K562 (cell line): ENCODE measurements around the gene AACS. TPM values are rescaled to one million over a fixed set of nuclear protein-coding genes. Genes with fewer than 3 reads are reported as not detected.
"Not testable (repeated sequence)": the region's sequence is repeated elsewhere in the genome, so short reads cannot be mapped to it uniquely, and the experiment has no call there.

Experiments
- ATAC-seq: fragments of 200-7000 bp; cut with Tn5 transposase; 3 replicates; pipeline ENCODE4 v1.9.1; 2020; ENCODE audit warnings: moderate library complexity
- BruUV-seq: library from RNA; stranded (reverse); fragments of 400-500 nt; replicated peaks from 2 replicates; lab custom pipeline; 2021; lab: Mats Ljungman, UMichigan
- CTCF ChIA-PET: fragments of 300-600 bp; formaldehyde crosslinking; extraction: SDS; loops from one replicate; lab custom pipeline; 2021; ENCODE audit warnings: low intra/inter-chr PET ratio; lab: Yijun Ruan, JAX
- POLR2A ChIA-PET: fragments of 300-600, 350-650 bp; sonication (Branson Sonifier 250); formaldehyde crosslinking; extraction: SDS; loops from one replicate; lab custom pipeline; 2021; ENCODE audit warnings: antibody characterized with exemption, inconsistent platforms; lab: Yijun Ruan, JAX
- DNase-seq, 4 experiments: peaks; one replicate each; pipeline versions ENCODE4 v3.0.0 to v3.0.0-alpha.2; 2011 to 2018; ENCODE audit warnings: low spot score in 3 of 4, mixed read lengths in 3 of 4; ENCODE audit errors: extremely low read depth in 1 of 4
- FAIRE-seq: peaks from 2 replicates; lab custom pipeline; 2011; peaks lifted over from hg19 to GRCh38; lab: Jason Lieb, UNC
- H2AFZ ChIP-seq: 2 replicates; pipeline ENCODE4 v1.6.0; 2011; ENCODE audit warnings: low read depth, low read length, control low read depth, inconsistent platforms
- H3K27ac ChIP-seq: fragments of 200-600 bp; 3 replicates; pipeline ENCODE4 v1.8.0; 2011; ENCODE audit warnings: low read depth, mild to moderate bottlenecking, control low read depth, inconsistent platforms, low read length, moderate library complexity, mixed read lengths; ENCODE audit errors: extremely low read depth
- H3K27me3 ChIP-seq, 2 experiments: fragments of 300-600 bp in 1 of 2; 2 replicates in 1 of 2; 3 replicates in 1 of 2; pipeline versions ENCODE4 v1.6.0 to v1.8.0; 2011; ENCODE audit warnings: inconsistent platforms in 2 of 2, low read length in 2 of 2, mild to moderate bottlenecking in 1 of 2, mixed read lengths in 1 of 2, moderate library complexity in 1 of 2; ENCODE audit not compliant: control insufficient read depth in 2 of 2, insufficient read depth in 2 of 2
- H3K36me3 ChIP-seq: fragments of 300-600 bp; 3 replicates; pipeline ENCODE4 v1.8.0; 2011; ENCODE audit warnings: mild to moderate bottlenecking, low read length, inconsistent platforms; ENCODE audit not compliant: control insufficient read depth, insufficient read depth
- H3K4me1 ChIP-seq, 2 experiments: fragments of 200-600 bp in 1 of 2; replicated peaks in 1 of 2; 2 replicates in 1 of 2; 3 replicates in 1 of 2; pipeline versions ENCODE4 v1.5.1 to v1.8.0; 2011; ENCODE audit warnings: inconsistent platforms in 2 of 2, low read length in 2 of 2, mild to moderate bottlenecking in 1 of 2, mixed read lengths in 1 of 2, moderate library complexity in 1 of 2; ENCODE audit not compliant: control insufficient read depth in 2 of 2, insufficient read depth in 2 of 2
- H3K4me2 ChIP-seq: 2 replicates; pipeline ENCODE4 v1.6.1; 2011; ENCODE audit warnings: low read length, control low read depth, inconsistent platforms, mixed read lengths; ENCODE audit not compliant: insufficient read depth
- H3K4me3 ChIP-seq: fragments of 200-600 bp; sonication (generic), shearing (Covaris generic); 2 replicates; pipeline ENCODE4 v1.5.1; 2016; ENCODE audit warnings: control low read depth, inconsistent platforms
- H3K79me2 ChIP-seq: fragments of 200-600 bp; 3 replicates; pipeline ENCODE4 v1.8.0; 2011; ENCODE audit warnings: low read length, inconsistent platforms; ENCODE audit not compliant: control insufficient read depth, insufficient read depth
- H3K9ac ChIP-seq, 2 experiments: 2 replicates each; pipeline versions ENCODE4 v1.6.0 to v1.6.1; 2011; ENCODE audit warnings: low read depth in 2 of 2, low read length in 2 of 2, control low read depth in 1 of 2, inconsistent platforms in 1 of 2, mild to moderate bottlenecking in 1 of 2, mixed read lengths in 1 of 2; ENCODE audit not compliant: insufficient read depth in 1 of 2
- H3K9me1 ChIP-seq: one replicate; pipeline ENCODE4 v1.6.0; 2011; ENCODE audit warnings: inconsistent platforms, mild to moderate bottlenecking, low read length, moderate library complexity; ENCODE audit not compliant: control insufficient read depth, insufficient read depth
- H3K9me3 ChIP-seq: replicated peaks from 2 replicates; pipeline ENCODE4 v1.5.1; 2011; ENCODE audit warnings: low read depth, low read length, inconsistent platforms; ENCODE audit not compliant: control insufficient read depth, insufficient read depth
- H4K20me1 ChIP-seq: replicated peaks from 2 replicates; pipeline ENCODE4 v1.6.1; 2011; ENCODE audit warnings: low read length, inconsistent platforms, mixed read lengths; ENCODE audit not compliant: control insufficient read depth, insufficient read depth
- BHLHE40 ChIP-seq: IDR thresholded peaks from 2 replicates; pipeline ENCODE4 v1.6.1; 2011; ENCODE audit warnings: low read length, improper control_type of control experiment
- SMARCA4 ChIP-seq: fragments of 450-650 bp; IDR thresholded peaks from 2 replicates; pipeline ENCODE4 v1.6.1; 2016
- WGBS: fragments of 100-300 bp; shearing (Covaris generic); methylation state at CpG from one replicate; pipeline ENCODE4 v1.1.6; 2016; ENCODE audit warnings: low coverage, mixed read lengths; ENCODE audit not compliant: insufficient coverage; ENCODE audit errors: missing lambda C conversion rate; 5-methylcytosine and 5-hydroxymethylcytosine counted together
- in situ Hi-C: fragments of 300-500 bp; cut with MboI; formaldehyde crosslinking; loops from 4 replicates; pipeline ENCODE4 v1.15.0; 2018; ENCODE audit warnings: inconsistent platforms, mixed read lengths
- intact Hi-C: fragments of 100-400 bp; cut with micrococcal nuclease; formaldehyde crosslinking; loops from 2 replicates; pipeline ENCODE4 v1.14.2; 2022
- polyA plus RNA-seq, 8 experiments: library from polyadenylated mRNA; depleted of rRNA in 4 of 8; stranded (reverse) in 5 of 8; unstranded in 3 of 8; fragments of >200 nt; fragmentation: Nextera tagmentation in 2 of 8; fragmentation: Illumina TruSeq in 1 of 8; extraction: Ambion mirVana in 2 of 8; extraction: Trizol in 1 of 8; gene quantifications; 2 replicates each; pipeline versions ENCODE4 v1.2.1 to v1.2.3, GENCODE V29; 2011 to 2014; ENCODE audit warnings: inconsistent platforms in 1 of 8, missing spikeins in 1 of 8
- total RNA-seq, 7 experiments: library from RNA; depleted of rRNA in 6 of 7; stranded (reverse); fragments of >200 nt in 6 of 7; fragmentation: Illumina TruSeq in 2 of 7; extraction: Trizol in 2 of 7; gene quantifications; 2 replicates each; pipeline versions ENCODE4 v1.2.1 to v1.2.3, GENCODE V29; 2011 to 2021; ENCODE audit warnings: low replicate concordance in 1 of 7
- TF ChIP-seq, protein P1 (sequence below), 3 experiments: IDR thresholded peaks in 2 of 3; conservative IDR thresholded peaks in 1 of 3; 2 replicates each; pipeline ENCODE4 v1.5.1; 2011 to 2012; ENCODE audit warnings: low read length in 3 of 3, mild to moderate bottlenecking in 3 of 3, control low read depth in 2 of 3, improper control_type of control experiment in 1 of 3, inconsistent platforms in 1 of 3, low read depth in 1 of 3, mixed read lengths in 1 of 3, moderate library complexity in 1 of 3; ENCODE audit not compliant: insufficient read depth in 2 of 3

The AACS gene
- total and polyA plus RNA-seq, 9 of the 15 experiments (the other 6 are each of a cell fraction or from before 2014, with no cell fraction given) = 2.4 to 13.0 (median 6.0) TPM

DNA sequence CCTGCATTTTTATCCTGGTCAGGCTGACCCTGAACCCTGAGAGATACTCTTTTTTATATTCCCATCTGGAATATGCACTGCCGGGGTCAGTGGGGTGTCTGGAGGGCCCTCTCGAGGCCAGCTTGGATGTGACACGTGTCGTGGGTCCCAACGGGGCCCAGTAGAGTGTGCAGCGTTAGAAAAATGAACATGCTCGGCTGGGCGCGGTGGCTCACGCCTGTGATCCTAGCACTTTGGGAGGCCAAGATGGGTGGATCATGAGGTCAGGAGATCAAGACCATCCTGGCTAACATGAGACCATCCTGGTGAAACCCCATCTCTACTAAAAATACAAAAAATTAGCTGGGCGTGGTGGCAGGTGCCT is 76.0 kb downstream of the AACS start:
- in situ Hi-C loops, H3K4me1 ChIP-seq, intact Hi-C loops, H3K36me3 ChIP-seq, H3K27ac ChIP-seq, H4K20me1 ChIP-seq, H3K9me1 ChIP-seq, H2AFZ ChIP-seq, H3K4me3 ChIP-seq, H3K4me2 ChIP-seq, CTCF ChIA-PET, BruUV-seq, FAIRE-seq, H3K9ac ChIP-seq, DNase-seq, H3K79me2 ChIP-seq, H3K9me3 ChIP-seq: not testable (repeated sequence)
- 35% methylated on average over 11 of the region's 11 CpGs for WGBS
- TF ChIP-seq, protein P1, sequence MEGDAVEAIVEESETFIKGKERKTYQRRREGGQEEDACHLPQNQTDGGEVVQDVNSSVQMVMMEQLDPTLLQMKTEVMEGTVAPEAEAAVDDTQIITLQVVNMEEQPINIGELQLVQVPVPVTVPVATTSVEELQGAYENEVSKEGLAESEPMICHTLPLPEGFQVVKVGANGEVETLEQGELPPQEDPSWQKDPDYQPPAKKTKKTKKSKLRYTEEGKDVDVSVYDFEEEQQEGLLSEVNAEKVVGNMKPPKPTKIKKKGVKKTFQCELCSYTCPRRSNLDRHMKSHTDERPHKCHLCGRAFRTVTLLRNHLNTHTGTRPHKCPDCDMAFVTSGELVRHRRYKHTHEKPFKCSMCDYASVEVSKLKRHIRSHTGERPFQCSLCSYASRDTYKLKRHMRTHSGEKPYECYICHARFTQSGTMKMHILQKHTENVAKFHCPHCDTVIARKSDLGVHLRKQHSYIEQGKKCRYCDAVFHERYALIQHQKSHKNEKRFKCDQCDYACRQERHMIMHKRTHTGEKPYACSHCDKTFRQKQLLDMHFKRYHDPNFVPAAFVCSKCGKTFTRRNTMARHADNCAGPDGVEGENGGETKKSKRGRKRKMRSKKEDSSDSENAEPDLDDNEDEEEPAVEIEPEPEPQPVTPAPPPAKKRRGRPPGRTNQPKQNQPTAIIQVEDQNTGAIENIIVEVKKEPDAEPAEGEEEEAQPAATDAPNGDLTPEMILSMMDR (IDR thresholded peaks at IDR 0.05 in 2 of 3, conservative IDR thresholded peaks at IDR 0.05 in 1 of 3; ENCODE audit: insufficient read depth in 2 of 3, low read depth in 1 of 3, low read length in 3 of 3) = 0 out of 6 replicates have a peak, but pooled peaks of 2 of the 3 experiments have one; percentile 2 to 11
- ATAC-seq = peak; percentile 47
- peaks cover 9 to 57% of the 10 kb centered on the region in 2 experiments; a peak in 3 of 5 replicates for H3K27me3 ChIP-seq
- POLR2A ChIA-PET = interaction anchor here (0.8 kb wide), 1 partner anchor 21 kb away, joined by 5 read pairs; no protein-coding TSS in a partner anchor

DNA sequence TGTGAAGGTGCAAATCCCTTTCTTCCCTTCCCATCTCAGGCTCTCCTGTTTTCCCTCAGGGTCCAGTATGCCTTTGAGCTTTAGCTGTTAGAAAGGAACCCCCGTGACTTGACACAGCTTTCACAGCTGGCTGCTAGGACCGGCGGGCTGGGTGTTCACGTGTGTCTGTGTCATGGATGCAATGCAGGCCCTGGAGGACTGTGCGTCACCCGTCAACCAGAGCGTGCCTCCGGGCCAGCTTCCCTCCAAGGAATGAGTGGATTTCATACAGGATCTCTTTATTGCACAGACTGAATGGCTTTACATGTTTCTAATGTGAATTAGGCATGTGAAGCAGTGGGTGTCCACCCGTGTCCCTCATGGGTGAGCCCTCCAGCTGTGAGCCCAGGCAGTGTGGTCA is 77.4 kb downstream of the AACS start:
- no peaks in the 10 kb centered on the region for H3K9me1 ChIP-seq
- H3K27ac ChIP-seq = no peak overlapping the region
- H3K9ac ChIP-seq = no peak overlapping the region
- no peaks in the 10 kb centered on the region for H3K9me3 ChIP-seq
- ChIA-PET CTCF (no interaction called here), POLR2A (interaction anchor here (0.7 to 1.1 kb wide), 2 partner anchors 9 to 10 kb away, joined by 3 to 4 read pairs; no protein-coding TSS in a partner anchor)
- 0 out of 2 replicates have a peak, but pooled peaks have one; percentile 34 for TF ChIP-seq BHLHE40
- TF ChIP-seq SMARCA4 = no peak
- intact Hi-C loops (no loop called here), in situ Hi-C loops (no loop called here)
- H2AFZ ChIP-seq = no peak overlapping the region
- H3K79me2 ChIP-seq = no peaks in the 10 kb centered on the region
- FAIRE-seq (no peak), ATAC-seq (no peak), DNase-seq (no peak)
- H3K4me2 ChIP-seq = no peak overlapping the region
- WGBS = 24% methylated on average over 8 of the region's 9 CpGs
- H3K36me3 ChIP-seq = no peaks in the 10 kb centered on the region
- no peak overlapping the region for H3K4me3 ChIP-seq
- H4K20me1 ChIP-seq = no peaks in the 10 kb centered on the region; the same call in 1 of the 2 replicates
- H3K4me1 ChIP-seq = peaks cover 0 to 4% of the 10 kb centered on the region in 2 experiments; a peak in 1 of 5 replicates
- H3K27me3 ChIP-seq = peaks cover 12 to 70% of the 10 kb centered on the region in 2 experiments; a peak in 3 of 5 replicates
- BruUV-seq = no TSS peak
